Measurements from ENCODE around the gene CFAP97. TPM values are rescaled to one million over a fixed set of nuclear protein-coding genes. Genes with fewer than 3 reads are reported as not detected.

The CFAP97 gene
- total RNA-seq, 1 donor from 2014 or later = 27.7 TPM

GRCh38 chr4:185196437-185196836, 7.4 kb downstream of the CFAP97 start:
- DNase-seq = no peak

- no peak for DNase-seq
These were observed 8.6 kb downstream of the CFAP97 start for GRCh38 chr4:185194924-185195888.

GRCh38 chr4:185192059-185192458, 11.7 kb downstream of the CFAP97 start:
- no peak for DNase-seq

- no peak for DNase-seq
These were observed 13.4 kb downstream of the CFAP97 start for GRCh38 chr4:185190306-185190856.

GRCh38 chr4:185189606-185190305, 14.0 kb downstream of the CFAP97 start:
- DNase-seq = no peak

GRCh38 chr4:185186769-185187168, 17.0 kb downstream of the CFAP97 start:
- no peak for DNase-seq

GRCh38 chr4:185183622-185184281, 20.0 kb downstream of the CFAP97 start:
- peak; percentile 85 for DNase-seq

GRCh38 chr4:185182239-185182638, 21.6 kb downstream of the CFAP97 start:
- DNase-seq = no peak

- DNase-seq = no peak
These were observed 24.3 kb downstream of the CFAP97 start for GRCh38 chr4:185179488-185179887.

GRCh38 chr4:185171373-185172071, 32.3 kb downstream of the CFAP97 start:
- DNase-seq = no peak

GRCh38 chr4:185167234-185167633, 36.6 kb downstream of the CFAP97 start:
- no peak for DNase-seq

- no peak for DNase-seq
These were observed 38.2 kb downstream of the CFAP97 start for GRCh38 chr4:185165605-185166063.

GRCh38 chr4:185151296-185151695, 52.5 kb downstream of the CFAP97 start:
- no peak for DNase-seq

GRCh38 chr4:185149392-185149791, 54.4 kb downstream of the CFAP97 start:
- no peak for DNase-seq

GRCh38 chr4:185145572-185145971, 58.2 kb downstream of the CFAP97 start:
- no peak for DNase-seq

- no peak for DNase-seq
These were observed 59.1 kb downstream of the CFAP97 start for GRCh38 chr4:185144601-185145240.

- no peak for DNase-seq
These were observed 60.2 kb downstream of the CFAP97 start for GRCh38 chr4:185143601-185143969.

- DNase-seq = peak; percentile 39
These were observed 60.7 kb downstream of the CFAP97 start, which contains the start of gene SLC25A4 for GRCh38 chr4:185142912-185143600. Gene SLC25A4 (plus strand): TSS chr4:185143266. CDS start chr4:185143373, 107 bp downstream.

- no peak for DNase-seq
These were observed 61.3 kb downstream of the CFAP97 start for GRCh38 chr4:185142564-185142911.

- DNase-seq = no peak
These were observed 62.0 kb downstream of the CFAP97 start for GRCh38 chr4:185141777-185142176.

GRCh38 chr4:185139736-185140135, 64.1 kb downstream of the CFAP97 start:
- no peak for DNase-seq

Measured in skin of body (tissue), 2 donors.